ENCODE data around the gene EXOSC10. TPM values are rescaled to one million over a fixed set of nuclear protein-coding genes. Genes with fewer than 3 reads are reported as not detected.

The EXOSC10 gene
- total RNA-seq, 1 donor from 2014 or later: 104 TPM

DNA sequence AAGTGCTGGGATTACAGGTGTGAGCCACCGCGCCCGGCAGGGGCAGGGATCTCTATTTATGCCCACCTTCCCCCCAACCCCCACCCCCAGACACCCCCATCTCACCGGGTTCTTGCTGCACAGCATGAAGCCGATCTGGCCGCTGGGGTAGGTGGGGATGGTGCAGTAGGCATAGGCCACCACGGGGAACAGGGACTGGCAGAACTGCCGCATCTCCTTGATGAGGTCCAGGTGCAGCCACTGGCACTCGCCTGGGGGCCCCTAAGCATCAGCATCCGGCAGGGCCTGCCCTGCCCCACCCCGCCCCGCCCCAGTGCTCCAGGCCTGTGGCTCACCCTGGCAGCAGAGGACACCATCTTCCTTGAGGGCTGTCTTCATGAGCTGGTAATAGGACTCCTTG, 44.0 kb downstream of the EXOSC10 start:
- peaks cover 12% of the 10 kb centered on the region for H3K4me1 Mint-ChIP-seq (ENCODE audit: low read depth)
- DNase-seq (ENCODE audit: low spot score, unreplicated experiment): no peak
- no peaks in the 10 kb centered on the region for H3K27me3 Mint-ChIP-seq
- H3K27ac Mint-ChIP-seq: no peak overlapping the region
- H3K4me3 Mint-ChIP-seq (ENCODE audit: low read depth): no peak overlapping the region
- no peaks in the 10 kb centered on the region for H3K9me3 Mint-ChIP-seq (ENCODE audit: low read depth)
- H3K36me3 Mint-ChIP-seq (ENCODE audit: insufficient read depth): peaks cover 5% of the 10 kb centered on the region
- TF ChIP-seq, protein P1, sequence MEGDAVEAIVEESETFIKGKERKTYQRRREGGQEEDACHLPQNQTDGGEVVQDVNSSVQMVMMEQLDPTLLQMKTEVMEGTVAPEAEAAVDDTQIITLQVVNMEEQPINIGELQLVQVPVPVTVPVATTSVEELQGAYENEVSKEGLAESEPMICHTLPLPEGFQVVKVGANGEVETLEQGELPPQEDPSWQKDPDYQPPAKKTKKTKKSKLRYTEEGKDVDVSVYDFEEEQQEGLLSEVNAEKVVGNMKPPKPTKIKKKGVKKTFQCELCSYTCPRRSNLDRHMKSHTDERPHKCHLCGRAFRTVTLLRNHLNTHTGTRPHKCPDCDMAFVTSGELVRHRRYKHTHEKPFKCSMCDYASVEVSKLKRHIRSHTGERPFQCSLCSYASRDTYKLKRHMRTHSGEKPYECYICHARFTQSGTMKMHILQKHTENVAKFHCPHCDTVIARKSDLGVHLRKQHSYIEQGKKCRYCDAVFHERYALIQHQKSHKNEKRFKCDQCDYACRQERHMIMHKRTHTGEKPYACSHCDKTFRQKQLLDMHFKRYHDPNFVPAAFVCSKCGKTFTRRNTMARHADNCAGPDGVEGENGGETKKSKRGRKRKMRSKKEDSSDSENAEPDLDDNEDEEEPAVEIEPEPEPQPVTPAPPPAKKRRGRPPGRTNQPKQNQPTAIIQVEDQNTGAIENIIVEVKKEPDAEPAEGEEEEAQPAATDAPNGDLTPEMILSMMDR (IDR thresholded peaks at IDR 0.05; ENCODE audit: unreplicated experiment): no peak

DNA sequence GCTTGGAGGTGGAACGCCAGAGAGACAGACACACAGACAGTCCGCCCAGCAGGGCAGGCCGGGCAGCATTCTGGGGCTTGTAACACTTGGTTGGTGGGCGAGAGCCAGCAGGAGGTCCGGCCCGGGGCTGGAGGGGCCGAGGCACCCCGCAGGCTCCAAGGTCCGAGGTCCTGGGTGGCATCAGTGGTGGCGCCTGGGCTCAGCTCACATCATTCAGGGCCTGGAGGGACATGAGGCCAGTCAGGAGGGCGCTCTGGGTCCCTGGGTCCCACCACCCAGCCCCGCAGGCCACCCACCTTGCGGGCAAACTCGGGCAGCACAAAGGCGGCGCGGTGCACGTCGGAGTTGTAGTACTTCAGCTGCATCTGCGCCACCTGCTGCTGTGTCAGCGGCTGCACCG, 45.0 kb downstream of the EXOSC10 start:
- Mint-ChIP-seq H3K27me3 (no peaks in the 10 kb centered on the region), H3K36me3 (ENCODE audit: insufficient read depth) (peaks cover 5% of the 10 kb centered on the region), H3K4me3 (ENCODE audit: low read depth) (no peak overlapping the region), H3K9me3 (ENCODE audit: low read depth) (no peaks in the 10 kb centered on the region), H3K4me1 (ENCODE audit: low read depth) (peaks cover 9% of the 10 kb centered on the region), H3K27ac (no peak overlapping the region)
- TF ChIP-seq, protein P1 (IDR thresholded peaks at IDR 0.05; ENCODE audit: unreplicated experiment): no peak
- DNase-seq (ENCODE audit: low spot score, unreplicated experiment): no peak

DNA sequence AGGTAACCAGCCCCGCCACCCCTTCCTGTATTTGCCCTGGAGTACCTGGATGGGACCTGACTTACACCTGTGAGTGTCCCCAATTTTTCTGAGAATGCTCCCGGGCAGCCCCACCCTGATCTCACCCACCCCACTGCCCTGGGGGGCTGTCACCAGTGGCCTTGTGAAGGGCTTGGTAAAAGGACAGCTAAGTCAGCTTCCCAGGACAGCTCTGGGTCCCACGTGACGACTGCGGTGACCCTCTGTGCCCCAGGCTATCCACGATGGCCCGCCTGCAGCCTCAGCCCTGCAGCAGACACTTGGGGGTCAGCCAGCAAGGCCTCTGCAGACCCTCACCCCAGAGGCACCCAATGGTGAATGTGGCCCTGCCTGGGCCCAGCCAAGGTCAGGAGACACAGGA, 45.5 kb downstream of the EXOSC10 start:
- H3K36me3 Mint-ChIP-seq (ENCODE audit: insufficient read depth): peaks cover 5% of the 10 kb centered on the region
- H3K27ac Mint-ChIP-seq: no peak overlapping the region
- TF ChIP-seq, protein P1 (IDR thresholded peaks at IDR 0.05; ENCODE audit: unreplicated experiment): no peak
- no peaks in the 10 kb centered on the region for H3K9me3 Mint-ChIP-seq (ENCODE audit: low read depth)
- H3K27me3 Mint-ChIP-seq: no peaks in the 10 kb centered on the region
- H3K4me3 Mint-ChIP-seq (ENCODE audit: low read depth): no peak overlapping the region
- H3K4me1 Mint-ChIP-seq (ENCODE audit: low read depth): peaks cover 9% of the 10 kb centered on the region
- no peak for DNase-seq (ENCODE audit: low spot score, unreplicated experiment)

DNA sequence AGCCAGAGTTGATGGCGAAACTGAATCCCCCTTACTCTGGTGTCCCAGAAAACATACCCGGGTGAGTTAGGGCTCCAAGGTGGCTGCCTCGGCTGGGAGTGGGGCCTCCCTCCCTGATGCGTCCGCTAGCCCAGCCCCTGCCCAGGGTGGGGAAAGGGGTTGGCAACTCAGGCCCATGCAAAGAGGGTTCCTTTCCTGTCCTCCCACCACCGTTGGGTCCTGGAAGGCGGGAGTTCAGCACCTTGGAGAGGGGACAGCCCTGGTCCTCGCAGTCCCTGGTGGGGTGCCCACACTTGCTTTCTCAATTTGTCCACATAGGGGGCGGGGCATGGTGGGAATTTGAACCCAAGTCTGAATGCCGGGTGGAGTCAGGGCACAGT, 45.9 kb downstream of the EXOSC10 start:
- H3K4me3 Mint-ChIP-seq (ENCODE audit: low read depth): no peak overlapping the region
- H3K27me3 Mint-ChIP-seq: no peaks in the 10 kb centered on the region
- peaks cover 5% of the 10 kb centered on the region for H3K4me1 Mint-ChIP-seq (ENCODE audit: low read depth)
- TF ChIP-seq, protein P1 (IDR thresholded peaks at IDR 0.05; ENCODE audit: unreplicated experiment): no peak
- H3K9me3 Mint-ChIP-seq (ENCODE audit: low read depth): no peaks in the 10 kb centered on the region
- no peak for DNase-seq (ENCODE audit: low spot score, unreplicated experiment)
- no peak overlapping the region for H3K27ac Mint-ChIP-seq
- H3K36me3 Mint-ChIP-seq (ENCODE audit: insufficient read depth): peaks cover 5% of the 10 kb centered on the region

DNA sequence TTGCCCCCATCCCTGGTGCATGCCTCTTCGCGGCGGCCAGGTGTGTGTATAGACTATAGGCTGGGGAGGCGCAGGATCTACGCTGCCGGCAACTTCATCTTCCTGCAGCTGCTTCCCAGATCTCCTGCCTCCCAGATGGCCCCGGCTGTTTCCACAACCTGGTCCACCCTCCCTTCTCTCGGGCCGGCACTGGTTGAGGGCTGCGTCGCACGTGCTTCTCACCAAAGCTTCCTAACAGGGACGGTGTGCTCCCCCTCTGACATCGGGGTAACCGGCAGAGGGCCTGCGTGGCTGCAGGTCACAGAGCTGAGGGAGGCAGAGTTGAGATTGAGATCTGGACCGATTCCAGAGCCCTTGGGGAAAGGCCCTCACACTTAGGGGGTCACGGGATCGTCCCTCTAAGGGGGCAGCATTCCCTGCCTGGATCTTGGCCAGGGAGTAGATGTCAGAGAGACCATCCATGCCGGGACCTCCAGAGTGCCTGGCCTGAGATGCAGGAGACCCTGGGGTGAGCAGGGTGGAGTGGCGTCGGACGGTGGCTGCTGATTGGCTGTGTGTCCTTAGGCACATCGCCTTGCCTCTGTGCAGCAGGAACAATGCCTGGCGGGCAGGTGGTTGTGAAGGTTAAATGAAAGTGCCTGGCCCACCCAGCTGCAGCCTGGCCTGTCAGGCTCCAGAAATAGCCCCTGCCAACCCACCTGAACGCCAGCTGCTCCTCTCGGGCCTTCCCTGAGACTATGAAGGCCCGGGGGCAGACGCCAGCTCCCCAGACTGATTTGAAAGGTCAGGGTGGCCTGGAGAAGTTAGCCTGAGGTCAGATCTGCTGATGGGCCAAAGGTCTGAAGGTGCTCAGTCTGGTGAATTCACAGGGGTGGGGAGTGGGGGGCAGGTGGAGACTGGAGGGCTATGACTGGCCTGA, 46.6 kb downstream of the EXOSC10 start:
- no peak overlapping the region for H3K27ac Mint-ChIP-seq
- H3K4me3 Mint-ChIP-seq (ENCODE audit: low read depth): no peak overlapping the region
- no peak for DNase-seq (ENCODE audit: low spot score, unreplicated experiment)
- no peaks in the 10 kb centered on the region for H3K9me3 Mint-ChIP-seq (ENCODE audit: low read depth)
- H3K27me3 Mint-ChIP-seq: no peaks in the 10 kb centered on the region
- H3K36me3 Mint-ChIP-seq (ENCODE audit: insufficient read depth): peaks cover 5% of the 10 kb centered on the region
- peaks cover 5% of the 10 kb centered on the region for H3K4me1 Mint-ChIP-seq (ENCODE audit: low read depth)
- TF ChIP-seq, protein P1 (IDR thresholded peaks at IDR 0.05; ENCODE audit: unreplicated experiment): no peak

Measured in progenitor cell of endocrine pancreas (in vitro differentiated cells).